ENCODE data around the gene ITSN2.

Gene ITSN2

DNA sequence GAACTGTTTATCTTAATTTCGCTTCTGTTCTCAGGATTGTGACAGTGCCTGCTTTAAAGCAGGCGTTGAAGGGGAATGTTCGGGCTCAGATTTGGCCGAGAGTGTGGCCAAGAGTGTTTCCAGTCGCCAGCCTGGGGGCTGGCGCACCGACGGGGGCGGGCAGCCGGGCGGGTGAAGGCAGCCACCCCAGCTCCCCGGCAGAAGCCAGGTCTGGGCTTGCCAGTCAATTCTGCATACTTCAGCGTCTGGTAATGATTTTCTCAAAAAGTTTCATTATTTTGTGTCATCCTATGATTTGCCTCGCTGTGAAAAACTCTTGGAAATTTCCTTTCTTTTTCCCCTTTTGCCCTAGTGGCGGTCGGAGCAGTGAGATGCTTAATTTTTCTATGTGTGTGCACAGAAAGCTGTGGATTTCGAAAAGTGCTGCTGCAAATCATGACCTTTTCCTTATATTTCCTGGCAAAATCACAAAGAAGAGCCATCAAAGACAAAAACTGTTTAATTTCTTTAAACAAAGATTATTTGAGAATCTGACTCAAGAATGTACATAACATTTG lies 184.6 kb downstream of the ITSN2 start:
- no peak for DNase-seq
- TF ChIP-seq, protein P1, sequence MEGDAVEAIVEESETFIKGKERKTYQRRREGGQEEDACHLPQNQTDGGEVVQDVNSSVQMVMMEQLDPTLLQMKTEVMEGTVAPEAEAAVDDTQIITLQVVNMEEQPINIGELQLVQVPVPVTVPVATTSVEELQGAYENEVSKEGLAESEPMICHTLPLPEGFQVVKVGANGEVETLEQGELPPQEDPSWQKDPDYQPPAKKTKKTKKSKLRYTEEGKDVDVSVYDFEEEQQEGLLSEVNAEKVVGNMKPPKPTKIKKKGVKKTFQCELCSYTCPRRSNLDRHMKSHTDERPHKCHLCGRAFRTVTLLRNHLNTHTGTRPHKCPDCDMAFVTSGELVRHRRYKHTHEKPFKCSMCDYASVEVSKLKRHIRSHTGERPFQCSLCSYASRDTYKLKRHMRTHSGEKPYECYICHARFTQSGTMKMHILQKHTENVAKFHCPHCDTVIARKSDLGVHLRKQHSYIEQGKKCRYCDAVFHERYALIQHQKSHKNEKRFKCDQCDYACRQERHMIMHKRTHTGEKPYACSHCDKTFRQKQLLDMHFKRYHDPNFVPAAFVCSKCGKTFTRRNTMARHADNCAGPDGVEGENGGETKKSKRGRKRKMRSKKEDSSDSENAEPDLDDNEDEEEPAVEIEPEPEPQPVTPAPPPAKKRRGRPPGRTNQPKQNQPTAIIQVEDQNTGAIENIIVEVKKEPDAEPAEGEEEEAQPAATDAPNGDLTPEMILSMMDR (IDR thresholded peaks at IDR 0.05; ENCODE audit: low read depth, low read length): no peak
- H3K36me3 ChIP-seq: no peaks in the 10 kb centered on the region
- H3K27ac ChIP-seq: no peak overlapping the region
- no peaks in the 10 kb centered on the region for H3K9me3 ChIP-seq (ENCODE audit: severe bottlenecking)
- H3K4me3 ChIP-seq (ENCODE audit: low read depth, low read length): no peak overlapping the region
- no peaks in the 10 kb centered on the region for H3K27me3 ChIP-seq (ENCODE audit: insufficient read depth, low read depth, severe bottlenecking)

DNA sequence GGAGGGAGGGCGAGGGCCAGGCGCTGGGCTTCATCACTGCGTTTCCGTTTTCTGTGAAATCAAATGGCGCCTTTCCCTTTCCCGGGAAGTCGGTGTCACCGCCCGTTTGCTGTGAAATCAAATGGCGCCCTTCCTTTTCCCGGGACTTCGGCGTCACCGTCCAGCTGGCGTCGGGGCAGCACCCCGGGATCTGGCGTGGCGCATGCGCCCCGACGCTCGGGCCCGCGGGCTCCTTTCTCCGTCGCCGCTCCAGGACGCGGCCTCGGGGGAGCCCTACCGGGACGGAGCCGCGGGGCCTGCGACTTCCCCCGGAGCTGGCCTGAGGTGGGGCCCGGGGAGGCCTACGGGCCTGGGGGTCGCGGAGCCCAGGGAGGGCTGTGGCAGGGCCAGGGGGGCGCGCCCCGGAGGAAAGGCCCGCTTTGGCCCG lies 185.5 kb downstream of the ITSN2 start, which contains the start of gene FAM228A:
FAM228A (plus strand) TSS at position 203 of the 427 bp plus-strand sequence. CDS start 428 bp downstream, outside the sequence.
- Histone ChIP-seq H3K36me3 (no peaks in the 10 kb centered on the region), H3K27ac (no peak within 1 kb of the TSS), H3K27me3 (ENCODE audit: insufficient read depth, low read depth, severe bottlenecking) (no peaks in the 10 kb centered on the region), H3K9me3 (ENCODE audit: severe bottlenecking) (no peaks in the 10 kb centered on the region), H3K4me3 (ENCODE audit: low read depth, low read length) (no peak within 1 kb of the TSS)
- no peak for DNase-seq
- TF ChIP-seq, protein P1 (IDR thresholded peaks at IDR 0.05; ENCODE audit: low read depth, low read length): no peak

GRCh38 chr2:24169023-24169422 lies 191.3 kb downstream of the ITSN2 start:
- H3K4me3 ChIP-seq (ENCODE audit: low read depth, low read length): no peak overlapping the region
- H3K27me3 ChIP-seq (ENCODE audit: insufficient read depth, low read depth, severe bottlenecking): no peaks in the 10 kb centered on the region
- TF ChIP-seq, protein P1 (IDR thresholded peaks at IDR 0.05; ENCODE audit: low read depth, low read length): no peak
- no peaks in the 10 kb centered on the region for H3K36me3 ChIP-seq
- peak; percentile 61 for DNase-seq
- H3K27ac ChIP-seq: no peak overlapping the region
- H3K9me3 ChIP-seq (ENCODE audit: severe bottlenecking): no peaks in the 10 kb centered on the region

DNA sequence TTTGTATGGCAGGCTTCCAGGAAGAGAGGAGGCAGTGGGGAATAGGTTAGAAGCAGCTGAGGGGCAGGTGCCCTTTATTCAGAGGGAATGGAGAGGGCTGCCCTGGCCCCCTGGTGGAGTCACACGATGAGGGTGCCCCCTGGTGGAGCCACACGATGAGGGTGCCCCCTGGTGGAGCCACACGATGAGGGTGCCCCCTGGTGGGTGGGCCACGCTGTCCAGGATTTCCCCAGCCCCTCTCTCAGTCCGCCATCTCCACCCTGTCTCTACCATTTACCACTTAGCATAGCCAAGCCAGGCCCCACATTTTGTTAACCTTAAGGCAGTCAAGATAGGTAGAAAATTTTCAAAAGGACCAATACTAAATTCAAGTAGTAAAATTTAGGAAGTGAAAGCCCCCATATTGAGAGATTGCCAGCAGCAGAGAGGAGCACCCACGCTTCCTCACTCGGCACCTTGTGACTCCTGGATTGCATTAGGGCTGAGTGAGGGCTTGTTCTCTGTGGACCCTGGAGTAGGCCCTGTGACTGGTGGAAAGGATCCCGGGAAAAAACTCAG lies 195.8 kb downstream of the ITSN2 start:
- TF ChIP-seq, protein P1 (IDR thresholded peaks at IDR 0.05; ENCODE audit: low read depth, low read length): peak; percentile 87
- DNase-seq: peak; percentile 53

GRCh38 chr2:24163601-24164000 lies 196.7 kb downstream of the ITSN2 start:
- DNase-seq: no peak
- Histone ChIP-seq H3K36me3 (no peaks in the 10 kb centered on the region), H3K27me3 (ENCODE audit: insufficient read depth, low read depth, severe bottlenecking) (no peaks in the 10 kb centered on the region), H3K4me3 (ENCODE audit: low read depth, low read length) (no peak overlapping the region), H3K27ac (no peak overlapping the region), H3K9me3 (ENCODE audit: severe bottlenecking) (peaks cover 9% of the 10 kb centered on the region)
- TF ChIP-seq, protein P1 (IDR thresholded peaks at IDR 0.05; ENCODE audit: low read depth, low read length): no peak

More for the DNA sequence above, 195.8 kb downstream of the ITSN2 start:
- no peaks in the 10 kb centered on the region for H3K27me3 ChIP-seq (ENCODE audit: insufficient read depth, low read depth, severe bottlenecking)
- peaks cover 9% of the 10 kb centered on the region for H3K9me3 ChIP-seq (ENCODE audit: severe bottlenecking)
- H3K4me3 ChIP-seq (ENCODE audit: low read depth, low read length): no peak overlapping the region
- H3K36me3 ChIP-seq: no peaks in the 10 kb centered on the region
- no peak overlapping the region for H3K27ac ChIP-seq

Measured in WERI-Rb-1 (cell line).